Measurements from ENCODE around the gene ACVR1B. TPM values are rescaled to one million over a fixed set of nuclear protein-coding genes. Genes with fewer than 3 reads are reported as not detected.

ACVR1B gene
- total and polyA plus RNA-seq, 9 of the 15 experiments (the other 6 are each of a cell fraction or from before 2014, with no cell fraction given), result 0.97 to 15.1 (median 6.8) TPM

DNA sequence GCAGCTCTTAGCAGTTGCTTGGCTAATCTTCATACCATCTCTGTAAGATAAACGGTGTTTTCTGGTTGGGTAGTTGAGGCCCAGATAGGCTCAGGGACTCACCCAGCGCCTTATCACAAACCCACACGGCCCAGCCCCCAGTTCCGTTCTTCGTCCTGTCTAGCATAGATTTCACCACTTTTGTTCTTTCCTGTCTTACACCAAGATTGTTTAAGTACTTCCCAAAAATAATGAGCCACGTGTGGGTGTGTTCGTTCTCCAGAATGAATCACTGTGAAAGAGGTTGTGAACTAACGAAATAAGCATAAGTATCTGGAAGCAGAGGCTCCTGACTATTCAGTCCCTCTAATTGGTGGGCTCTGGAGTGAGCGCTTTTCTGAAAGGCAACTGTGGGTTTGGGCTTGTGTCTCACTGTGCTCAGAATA is 21.4 kb downstream of the ACVR1B start (continued):
- TF ChIP-seq BRF1 (IDR thresholded peaks at IDR 0.05; ENCODE audit: borderline replicate concordance, extremely low read depth, insufficient read length), result no peak
- TF ChIP-seq, protein P1, sequence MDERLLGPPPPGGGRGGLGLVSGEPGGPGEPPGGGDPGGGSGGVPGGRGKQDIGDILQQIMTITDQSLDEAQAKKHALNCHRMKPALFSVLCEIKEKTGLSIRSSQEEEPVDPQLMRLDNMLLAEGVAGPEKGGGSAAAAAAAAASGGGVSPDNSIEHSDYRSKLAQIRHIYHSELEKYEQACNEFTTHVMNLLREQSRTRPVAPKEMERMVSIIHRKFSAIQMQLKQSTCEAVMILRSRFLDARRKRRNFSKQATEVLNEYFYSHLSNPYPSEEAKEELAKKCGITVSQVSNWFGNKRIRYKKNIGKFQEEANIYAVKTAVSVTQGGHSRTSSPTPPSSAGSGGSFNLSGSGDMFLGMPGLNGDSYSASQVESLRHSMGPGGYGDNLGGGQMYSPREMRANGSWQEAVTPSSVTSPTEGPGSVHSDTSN (CRISPR knock-in tag; IDR thresholded peaks at IDR 0.05; ENCODE audit: low read depth), result no peak
- TF ChIP-seq, protein P1 (tag; conservative IDR thresholded peaks at IDR 0.05; ENCODE audit: low read depth), result peak; percentile 42; the same call in 1 of the 2 replicates
- no peak for TF ChIP-seq SREBF2 (CRISPR knock-in tag; IDR thresholded peaks at IDR 0.05)
- peak; percentile 95 for TF ChIP-seq TEAD4 (IDR thresholded peaks at IDR 0.05; ENCODE audit: low read length)
- no peak for TF ChIP-seq TEAD4 (CRISPR knock-in tag; IDR thresholded peaks at IDR 0.05; ENCODE audit: borderline replicate concordance)
- TF ChIP-seq SMAD3 (CRISPR knock-in tag; conservative IDR thresholded peaks at IDR 0.05), result peak; percentile 69; the same call in 1 of the 2 replicates
- peak; percentile 93 for TF ChIP-seq CTBP1 (IDR thresholded peaks at IDR 0.05; ENCODE audit: borderline replicate concordance)
- peak in 1 of 2 experiments; percentile 43; a peak in 1 of 3 replicates for TF ChIP-seq CBX3 (IDR thresholded peaks at IDR 0.05; ENCODE audit: borderline replicate concordance in 1 of 2, low read length in 2 of 2)
- TF ChIP-seq SMARCA4 (IDR thresholded peaks at IDR 0.05), result peak; percentile 97
- peak in 1 of 2 experiments; percentile 95; a peak in 2 of 4 replicates for TF ChIP-seq HDAC1 (IDR thresholded peaks at IDR 0.05)
- TF ChIP-seq YBX1 (IDR thresholded peaks at IDR 0.05), result no peak
- no peak for TF ChIP-seq NFRKB (IDR thresholded peaks at IDR 0.05; ENCODE audit: low read depth)
- TF ChIP-seq MAZ (CRISPR knock-in tag; conservative IDR thresholded peaks at IDR 0.05 in 1 of 2, IDR thresholded peaks at IDR 0.05 in 1 of 2), result peak; percentile 50 to 59; a peak in 2 of 4 replicates
- TF ChIP-seq ZNF449 (CRISPR knock-in tag; IDR thresholded peaks at IDR 0.05), result 0 out of 2 replicates have a peak, but pooled peaks have one; percentile 3
- TF ChIP-seq POLR2AphosphoS5 (IDR thresholded peaks at IDR 0.05; ENCODE audit: control insufficient read depth, insufficient read depth, low read depth, low read length), result peak; percentile 89
- peak; percentile 49 for TF ChIP-seq GABPA (tag; conservative IDR thresholded peaks at IDR 0.05; ENCODE audit: low read depth)
- TF ChIP-seq BRD4 (IDR thresholded peaks at IDR 0.05), result no peak
- TF ChIP-seq NRF1 (conservative IDR thresholded peaks at IDR 0.05 in 1 of 2, IDR thresholded peaks at IDR 0.05 in 1 of 2), result peak in 1 of 2 experiments; percentile 37; a peak in 2 of 4 replicates
- TF ChIP-seq SMARCC2 (IDR thresholded peaks at IDR 0.05; ENCODE audit: low read depth), result peak; percentile 94
- TF ChIP-seq ZNF695 (CRISPR knock-in tag; IDR thresholded peaks at IDR 0.05), result no peak
- no peak for TF ChIP-seq ZNF436 (CRISPR knock-in tag; IDR thresholded peaks at IDR 0.05)
- TF ChIP-seq, protein P2, sequence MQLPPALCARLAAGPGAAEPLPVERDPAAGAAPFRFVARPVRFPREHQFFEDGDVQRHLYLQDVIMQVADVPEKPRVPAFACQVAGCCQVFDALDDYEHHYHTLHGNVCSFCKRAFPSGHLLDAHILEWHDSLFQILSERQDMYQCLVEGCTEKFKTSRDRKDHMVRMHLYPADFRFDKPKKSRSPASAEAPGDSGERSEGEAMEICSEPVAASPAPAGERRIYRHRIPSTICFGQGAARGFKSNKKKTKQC (CRISPR knock-in tag; IDR thresholded peaks at IDR 0.05), result no peak
- TF ChIP-seq CEBPB (tag; IDR thresholded peaks at IDR 0.05), result peak; percentile 50; the same call in 1 of the 2 replicates
